Gastroesophageal sphincter (tissue), 4 donors: ENCODE data around the gene CACNA1C. TPM values are rescaled to one million over a fixed set of nuclear protein-coding genes. Genes with fewer than 3 reads are reported as not detected.

Source experiments
- ATAC-seq: fragments of 150-250 bp; one replicate; pipeline ENCODE4 v1.9.1; 2016; ENCODE audit warnings: mild to moderate bottlenecking, moderate library complexity
- H3K27ac ChIP-seq, 4 donors: fragments of 200-600 bp; sonication (generic) in 3 of 4; 1 replicate in 3 of 4; 2 replicates in 1 of 4; pipeline ENCODE4 v1.5.1; 2016 to 2019
- H3K27me3 ChIP-seq: fragments of 200-600 bp; sonication (generic); one replicate; pipeline ENCODE4 v1.5.1; 2019
- H3K36me3 ChIP-seq, 2 donors: fragments of 200-600 bp; sonication (generic); one replicate each; pipeline ENCODE4 v1.5.1; 2019; ENCODE audit warnings: control low read depth in 1 of 2
- H3K4me1 ChIP-seq, 3 donors: fragments of 200-600 bp; sonication (generic); 1 replicate in 2 of 3; 2 replicates in 1 of 3; pipeline ENCODE4 v1.5.1; 2016 to 2019; ENCODE audit warnings: control low read depth in 2 of 3
- H3K4me3 ChIP-seq, 2 donors: fragments of 200-600 bp; sonication (generic); one replicate each; pipeline ENCODE4 v1.5.1; 2019; ENCODE audit warnings: mild to moderate bottlenecking in 1 of 2, moderate library complexity in 1 of 2
- H3K9me3 ChIP-seq, 3 donors: fragments of 200-600 bp; sonication (generic); one replicate each; pipeline ENCODE4 v1.5.1; 2017 to 2019; ENCODE audit warnings: control low read depth in 2 of 3
- EP300 ChIP-seq: sonication (generic); formaldehyde crosslinking; IDR thresholded peaks from one replicate; pipeline ENCODE4 v1.6.1; 2017; ENCODE audit warnings: antibody characterized with exemption, mild to moderate bottlenecking
- POLR2A ChIP-seq, 2 donors: fragments of 450-650 bp; IDR thresholded peaks; one replicate each; pipeline ENCODE4 v1.6.1; 2017; ENCODE audit warnings: antibody characterized with exemption in 2 of 2, mild to moderate bottlenecking in 2 of 2, moderate library complexity in 1 of 2
- POLR2AphosphoS5 ChIP-seq: sonication (generic); formaldehyde crosslinking; IDR thresholded peaks from one replicate; pipeline ENCODE4 v1.6.1; 2017; ENCODE audit warnings: antibody characterized with exemption
- WGBS, 2 donors: methylation state at CpG; one replicate each; pipeline ENCODE4 v1.1.5; 2018; ENCODE audit warnings: low coverage in 1 of 2; 5-methylcytosine and 5-hydroxymethylcytosine counted together
- total RNA-seq, 4 donors: library from RNA; depleted of rRNA; stranded (reverse); fragments of >200 nt; gene quantifications; one replicate each; pipeline ENCODE4 v1.1.0, GENCODE V29; 2016
- TF ChIP-seq, protein P1 (sequence below), 4 experiments: fragments of 200-600 bp in 2 of 4; fragments of 450-650 bp in 2 of 4; sonication (generic) in 1 of 4; IDR thresholded peaks; one replicate each; pipeline ENCODE4 v1.5.1; 2017 to 2019; ENCODE audit warnings: antibody characterized with exemption in 4 of 4, mild to moderate bottlenecking in 2 of 4, moderate library complexity in 2 of 4

The CACNA1C gene
- total RNA-seq, 4 donors from 2014 or later, result 22.9 to 96.2 (median 41.4) TPM

DNA sequence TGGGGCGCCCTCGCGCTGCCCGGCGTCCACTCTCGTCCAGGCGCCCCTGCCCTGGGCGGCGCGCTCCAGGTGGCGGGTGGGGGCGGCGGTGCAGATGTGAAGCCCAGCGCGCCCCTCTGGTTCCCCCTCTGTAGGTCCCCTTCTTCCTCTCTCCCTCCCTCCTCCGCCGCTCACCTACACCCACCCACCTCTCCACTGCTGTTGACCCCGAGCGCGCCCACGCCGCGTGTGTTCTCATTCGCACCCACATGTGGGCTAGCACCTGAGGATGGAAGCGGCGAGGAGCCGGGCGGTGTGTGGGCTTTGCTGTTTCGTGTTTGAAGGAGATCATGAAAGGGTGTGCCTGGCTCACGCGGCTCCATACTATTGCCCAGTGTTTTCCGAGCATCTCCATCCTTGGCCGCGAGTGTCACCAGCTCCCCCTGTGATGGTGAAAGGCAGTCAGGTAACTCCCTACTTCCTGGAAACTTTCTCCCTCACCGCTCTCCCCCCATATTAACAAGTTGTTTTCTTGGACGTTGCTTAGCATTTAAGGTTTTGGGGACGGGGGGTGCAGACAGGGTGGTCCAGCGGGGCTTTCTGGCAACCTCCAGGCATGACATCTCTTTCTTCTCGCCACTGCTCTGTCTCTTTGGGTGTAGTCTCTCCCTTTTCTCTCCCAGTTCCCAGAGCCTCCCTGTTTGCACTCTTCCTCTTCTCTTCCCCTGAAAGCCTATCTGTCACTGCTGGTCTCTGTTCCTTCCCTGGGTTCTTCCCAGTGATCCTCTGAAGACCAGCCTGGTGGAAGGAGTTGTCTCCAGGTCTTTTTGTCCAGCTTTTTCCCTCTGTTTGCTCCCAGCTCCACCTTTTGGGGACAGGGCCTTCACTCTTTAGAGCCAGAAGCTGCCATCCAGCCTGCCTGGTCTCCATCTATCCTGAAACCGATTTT, 1.6 kb downstream of the CACNA1C start:
- ATAC-seq, result peak; percentile 17
- H3K4me1 ChIP-seq, result peaks cover 4 to 65% (median 14%) of the 10 kb centered on the region in 3 donors

DNA sequence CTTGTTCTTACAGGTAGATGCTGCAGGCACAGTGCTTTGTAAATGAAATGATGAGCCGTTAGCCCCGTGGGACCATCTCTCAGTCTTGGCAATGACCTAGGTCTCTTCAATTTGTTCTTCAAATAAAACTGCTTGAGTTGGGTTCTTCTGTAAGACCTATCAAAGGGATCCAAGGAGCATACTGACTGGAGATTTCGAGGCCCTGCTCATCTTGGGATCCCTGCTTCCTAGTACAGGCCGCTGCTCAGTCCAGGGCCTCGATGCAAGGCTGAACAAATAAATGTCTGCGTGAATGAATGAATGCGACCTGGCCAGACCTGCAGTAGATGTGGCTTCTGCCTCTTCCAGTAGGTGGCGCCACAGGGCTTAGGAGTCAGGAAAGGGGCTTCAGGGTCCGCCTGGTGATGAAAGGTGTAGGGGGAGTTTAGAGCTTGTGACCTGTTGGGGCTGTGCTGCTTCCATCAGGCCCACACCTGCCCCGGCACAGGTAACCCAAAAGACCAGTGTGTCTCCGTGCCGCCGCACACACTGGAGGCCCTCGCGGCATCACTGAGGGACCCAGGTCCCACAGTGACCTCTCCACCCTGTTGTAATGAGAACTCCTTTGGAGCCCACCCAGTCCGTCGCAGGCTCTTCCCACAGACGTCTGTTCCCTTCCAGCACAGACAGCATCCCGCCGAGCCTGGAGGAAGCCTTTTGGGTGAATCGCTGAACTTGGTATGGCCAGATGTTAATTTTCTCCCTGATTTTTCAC, 4.4 kb downstream of the CACNA1C start:
- H3K4me1 ChIP-seq, result peaks cover 4 to 83% (median 9%) of the 10 kb centered on the region in 3 donors
- H3K4me3 ChIP-seq, result peak overlapping the region; percentile 6 to 86
- H3K36me3 ChIP-seq, result no peaks in the 10 kb centered on the region
- H3K27me3 ChIP-seq, result peaks cover 5% of the 10 kb centered on the region
- TF ChIP-seq POLR2AphosphoS5, result no peak
- TF ChIP-seq, protein P1, sequence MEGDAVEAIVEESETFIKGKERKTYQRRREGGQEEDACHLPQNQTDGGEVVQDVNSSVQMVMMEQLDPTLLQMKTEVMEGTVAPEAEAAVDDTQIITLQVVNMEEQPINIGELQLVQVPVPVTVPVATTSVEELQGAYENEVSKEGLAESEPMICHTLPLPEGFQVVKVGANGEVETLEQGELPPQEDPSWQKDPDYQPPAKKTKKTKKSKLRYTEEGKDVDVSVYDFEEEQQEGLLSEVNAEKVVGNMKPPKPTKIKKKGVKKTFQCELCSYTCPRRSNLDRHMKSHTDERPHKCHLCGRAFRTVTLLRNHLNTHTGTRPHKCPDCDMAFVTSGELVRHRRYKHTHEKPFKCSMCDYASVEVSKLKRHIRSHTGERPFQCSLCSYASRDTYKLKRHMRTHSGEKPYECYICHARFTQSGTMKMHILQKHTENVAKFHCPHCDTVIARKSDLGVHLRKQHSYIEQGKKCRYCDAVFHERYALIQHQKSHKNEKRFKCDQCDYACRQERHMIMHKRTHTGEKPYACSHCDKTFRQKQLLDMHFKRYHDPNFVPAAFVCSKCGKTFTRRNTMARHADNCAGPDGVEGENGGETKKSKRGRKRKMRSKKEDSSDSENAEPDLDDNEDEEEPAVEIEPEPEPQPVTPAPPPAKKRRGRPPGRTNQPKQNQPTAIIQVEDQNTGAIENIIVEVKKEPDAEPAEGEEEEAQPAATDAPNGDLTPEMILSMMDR (IDR thresholded peaks at IDR 0.05), result peak; percentile 79 to 91 (median 86)
- H3K27ac ChIP-seq, result peak overlapping the region; percentile 71 to 97 (median 94)
- no peaks in the 10 kb centered on the region for H3K9me3 ChIP-seq
- 39 to 57% methylated on average over 5 of the region's 21 CpGs for WGBS, 2 donors
- no peak for ATAC-seq

More for the DNA sequence above, 1.6 kb downstream of the CACNA1C start:
- H3K4me3 ChIP-seq, result peak overlapping the region; percentile 86 to 97
- peaks cover 12% of the 10 kb centered on the region for H3K27me3 ChIP-seq
- TF ChIP-seq POLR2A (IDR thresholded peaks at IDR 0.05) (peak in 1 of 2 donors; percentile 16), EP300 (no peak), POLR2AphosphoS5 (peak; percentile 69)
- TF ChIP-seq, protein P1 (IDR thresholded peaks at IDR 0.05), result no peak
- peak overlapping the region; percentile 69 to 97 (median 94) for H3K27ac ChIP-seq
- H3K9me3 ChIP-seq, result no peaks in the 10 kb centered on the region
- no peaks in the 10 kb centered on the region for H3K36me3 ChIP-seq
- WGBS, 2 donors, result 13% methylated on average over 13 of the region's 40 CpGs; no CpG with 5 or more reads in 1 of the 2 donors

DNA sequence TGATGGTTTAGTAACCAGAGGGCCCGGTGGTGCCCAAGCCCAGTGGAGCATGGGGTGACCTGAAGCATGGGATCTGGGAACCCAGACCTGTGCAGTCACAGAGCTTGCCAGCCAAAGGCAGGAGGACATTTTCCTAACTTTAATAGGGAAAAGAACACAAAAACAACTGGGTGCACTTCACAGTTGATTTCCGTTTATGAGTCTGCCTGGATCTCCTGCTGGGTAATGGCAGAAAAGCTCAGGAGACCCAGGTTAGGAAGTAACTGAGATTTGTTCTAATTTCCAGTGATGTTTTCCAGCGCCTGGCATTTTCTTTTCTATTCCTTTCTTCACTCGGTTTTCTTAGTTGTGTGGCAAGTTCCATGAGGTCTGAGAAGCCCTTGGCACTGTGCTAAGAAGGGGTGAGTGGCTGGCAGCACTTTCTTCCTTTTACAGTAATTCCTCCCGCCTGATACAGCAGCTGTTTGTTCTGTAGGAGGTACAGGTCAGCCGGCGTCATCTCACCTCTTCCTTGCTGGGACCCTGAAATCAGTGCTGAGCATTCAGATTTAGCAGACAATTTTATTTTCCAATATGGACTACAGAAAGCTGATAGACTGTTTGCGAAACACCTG, 5.1 kb downstream of the CACNA1C start:
- Histone ChIP-seq H3K9me3 (no peaks in the 10 kb centered on the region), H3K27me3 (peaks cover 5% of the 10 kb centered on the region), H3K4me1 (peaks cover 4 to 88% (median 9%) of the 10 kb centered on the region in 3 donors), H3K4me3 (peak overlapping the region; percentile 6 to 86), H3K36me3 (no peaks in the 10 kb centered on the region), H3K27ac (peak overlapping the region; percentile 71 to 97 (median 94))
- TF ChIP-seq POLR2AphosphoS5, result peak; percentile 75
- TF ChIP-seq POLR2A (IDR thresholded peaks at IDR 0.05), result no peak
- 36 to 46% methylated on average over 5 to 7 of the region's 8 CpGs for WGBS, 2 donors
- no peak for ATAC-seq

DNA sequence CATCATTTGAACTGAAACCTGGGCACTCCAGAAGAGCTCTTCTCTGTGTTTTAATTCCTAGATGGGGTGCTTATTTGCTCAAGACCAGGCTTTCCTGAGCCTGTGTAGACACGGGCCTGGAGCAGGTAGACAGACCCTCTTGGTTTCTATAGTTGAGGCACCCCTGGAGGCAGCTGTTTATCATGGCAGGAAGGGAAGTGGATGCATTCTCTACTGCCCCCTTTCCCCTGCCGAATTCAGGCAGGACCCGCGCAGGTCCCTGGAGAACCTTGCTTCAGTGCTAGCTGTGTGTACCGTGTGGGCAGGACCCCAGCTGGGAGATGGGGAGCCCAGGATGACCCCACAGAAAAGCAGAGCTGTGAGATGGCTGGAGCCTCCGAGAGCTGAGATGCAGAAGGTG, 6.0 kb downstream of the CACNA1C start:
- no peak for ATAC-seq
- no peak overlapping the region for H3K4me3 ChIP-seq
- H3K4me1 ChIP-seq, result peaks cover 4 to 97% (median 6%) of the 10 kb centered on the region in 3 donors
- no peaks in the 10 kb centered on the region for H3K36me3 ChIP-seq
- 67% methylated on average over 1 of the region's 6 CpGs; no CpG with 5 or more reads in 1 of the 2 donors for WGBS, 2 donors
- TF ChIP-seq POLR2AphosphoS5, result no peak
- TF ChIP-seq EP300, result no peak
- no peak for TF ChIP-seq POLR2A (IDR thresholded peaks at IDR 0.05)
- TF ChIP-seq, protein P1 (IDR thresholded peaks at IDR 0.05), result no peak
- H3K27ac ChIP-seq, result peak overlapping the region; percentile 29 to 97 (median 84)
- peaks cover 5% of the 10 kb centered on the region for H3K27me3 ChIP-seq
- H3K9me3 ChIP-seq, result no peaks in the 10 kb centered on the region

DNA sequence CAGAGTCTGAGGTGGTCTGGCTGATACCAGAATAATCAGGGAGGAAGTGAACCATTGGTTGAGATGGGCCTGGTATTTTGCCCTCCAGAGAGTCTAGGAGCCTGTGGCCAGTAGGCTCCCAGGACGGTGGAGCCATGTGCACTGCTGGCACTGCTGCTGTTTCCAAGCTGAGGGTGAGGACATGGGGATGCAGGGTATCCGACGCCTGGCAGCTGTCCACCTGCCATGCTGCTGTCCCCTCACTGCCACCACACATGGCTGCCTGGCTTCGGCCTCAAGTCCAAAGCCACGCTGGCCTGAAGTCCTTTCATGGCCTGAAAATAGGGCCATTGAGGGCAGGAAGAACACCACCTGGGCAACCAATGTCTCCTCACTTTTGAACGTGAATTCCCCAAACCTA, 8.6 kb downstream of the CACNA1C start:
- 92 to 97% methylated on average over 2 to 4 of the region's 6 CpGs for WGBS, 2 donors
- Histone ChIP-seq H3K27me3 (no peaks in the 10 kb centered on the region), H3K27ac (peak overlapping the region in 2 of 4 donors; percentile 93 to 97)

More for the DNA sequence above, 8.6 kb downstream of the CACNA1C start:
- peaks cover 1 to 99% (median 4%) of the 10 kb centered on the region in 3 donors for H3K4me1 ChIP-seq
- H3K36me3 ChIP-seq, result no peaks in the 10 kb centered on the region
- no peaks in the 10 kb centered on the region for H3K9me3 ChIP-seq
- no peak overlapping the region for H3K4me3 ChIP-seq
- ATAC-seq, result no peak
- no peak for TF ChIP-seq EP300
- TF ChIP-seq POLR2A (IDR thresholded peaks at IDR 0.05), result no peak
- TF ChIP-seq, protein P1 (IDR thresholded peaks at IDR 0.05), result no peak
- no peak for TF ChIP-seq POLR2AphosphoS5
